Lower leg skin (tissue), 4 donors: ENCODE results near the gene QRICH1. TPM values are rescaled to one million over a fixed set of nuclear protein-coding genes. Genes with fewer than 3 reads are reported as not detected.

Source experiments
- DNase-seq, 2 donors: peaks; one replicate each; pipeline ENCODE4 v3.0.0-alpha.2; 2019; ENCODE audit warnings: low spot score in 2 of 2
- H3K4me3 ChIP-seq: fragments of 200-600 bp; sonication (generic); 2 replicates; pipeline ENCODE4 v1.5.1; 2017; ENCODE audit warnings: mild to moderate bottlenecking, low read depth; ENCODE audit not compliant: poor library complexity, severe bottlenecking
- CTCF ChIP-seq, 3 donors: fragments of 450-650 bp; IDR thresholded peaks; one replicate each; pipeline ENCODE4 v1.5.1; 2016; ENCODE audit warnings: antibody characterized with exemption in 3 of 3, mild to moderate bottlenecking in 3 of 3, moderate library complexity in 2 of 3
- POLR2A ChIP-seq, 2 donors: fragments of 450-650 bp; IDR thresholded peaks; one replicate each; pipeline ENCODE4 v1.6.1; 2016 to 2017; ENCODE audit warnings: antibody characterized with exemption in 2 of 2, mild to moderate bottlenecking in 1 of 2, moderate library complexity in 1 of 2
- WGBS, 2 donors: methylation state at CpG; one replicate each; pipeline ENCODE4 v1.1.5; 2018; 5-methylcytosine and 5-hydroxymethylcytosine counted together
- intact Hi-C: fragments of 100-400 bp; cut with DNase I; formaldehyde crosslinking; loops from one replicate; pipeline ENCODE4 v1.15.0; 2023; ENCODE audit warnings: low total_unique reads
- total RNA-seq, 4 donors: library from RNA; depleted of rRNA; stranded (reverse); fragments of >200 nt; gene quantifications; one replicate each; pipeline ENCODE4 v1.1.0, GENCODE V29; 2016

QRICH1 gene
- total RNA-seq, 4 donors from 2014 or later, result 72.4 to 106 (median 84.2) TPM

- TF ChIP-seq POLR2A (IDR thresholded peaks at IDR 0.05) (no peak), CTCF (IDR thresholded peaks at IDR 0.05) (no peak)
- DNase-seq, result no peak
- WGBS, 2 donors, result 96 to 97% methylated on average over 2 of the region's 2 CpGs
- intact Hi-C loops, result no loop called here
- H3K4me3 ChIP-seq, result no peak overlapping the region
Measured at GRCh38 chr3:49079270-49079669, 14.6 kb downstream of the QRICH1 start.

- no peak for DNase-seq
- TF ChIP-seq POLR2A (IDR thresholded peaks at IDR 0.05), result no peak
- TF ChIP-seq CTCF (IDR thresholded peaks at IDR 0.05), result no peak
- no peak overlapping the region for H3K4me3 ChIP-seq
- intact Hi-C loops, result no loop called here
- 92 to 94% methylated on average over 4 of the region's 4 CpGs for whole genome bisulfite sequencing, 2 donors
Measured at GRCh38 chr3:49076646-49077045, 17.2 kb downstream of the QRICH1 start.

- H3K4me3 ChIP-seq, result no peak overlapping the region
- 94 to 96% methylated on average over 13 of the region's 13 CpGs for WGBS, 2 donors
Measured at GRCh38 chr3:49076116-49076515, 17.8 kb downstream of the QRICH1 start.

GRCh38 chr3:49058011-49058410 is 35.9 kb downstream of the QRICH1 start:
- no peak for DNase-seq
- 92 to 93% methylated on average over 7 of the region's 7 CpGs for WGBS, 2 donors
- H3K4me3 ChIP-seq, result no peak overlapping the region
- intact Hi-C loops, result no loop called here
- TF ChIP-seq POLR2A (IDR thresholded peaks at IDR 0.05) (no peak), CTCF (IDR thresholded peaks at IDR 0.05) (no peak)

More at GRCh38 chr3:49076116-49076515, 17.8 kb downstream of the QRICH1 start:
- intact Hi-C loops, result no loop called here
- no peak for DNase-seq
- TF ChIP-seq CTCF (IDR thresholded peaks at IDR 0.05) (no peak), POLR2A (IDR thresholded peaks at IDR 0.05) (no peak)

GRCh38 chr3:49057268-49057667 is 36.6 kb downstream of the QRICH1 start:
- no peak for DNase-seq
- no peak for TF ChIP-seq CTCF (IDR thresholded peaks at IDR 0.05)
- intact Hi-C loops, result no loop called here
- no peak overlapping the region for H3K4me3 ChIP-seq
- 98 to 100% methylated on average over 5 to 9 of the region's 10 CpGs for WGBS, 2 donors

GRCh38 chr3:49054344-49054862 is 39.5 kb downstream of the QRICH1 start:
- intact Hi-C loops, result no loop called here
- no peak for TF ChIP-seq CTCF (IDR thresholded peaks at IDR 0.05)
- TF ChIP-seq POLR2A (IDR thresholded peaks at IDR 0.05), result no peak
- no peak for DNase-seq
- WGBS, 2 donors, result 96 to 97% methylated on average over 2 of the region's 2 CpGs
- H3K4me3 ChIP-seq, result no peak overlapping the region
